ENCODE data around the gene RHEB. TPM values are rescaled to one million over a fixed set of nuclear protein-coding genes. Genes with fewer than 3 reads are reported as not detected.

RHEB gene
- total RNA-seq, 1 experiment from 2014 or later: 156 TPM

- CTCF ChIA-PET: no interaction called here
- Histone ChIP-seq H3K27me3 (replicated peaks; ENCODE audit: control insufficient read depth, insufficient read depth, low read length) (no peaks in the 10 kb centered on the region), H3K4me1 (no peaks in the 10 kb centered on the region), H3K9me3 (no peaks in the 10 kb centered on the region), H3K36me3 (ENCODE audit: control insufficient read depth, insufficient read depth, low read length) (no peaks in the 10 kb centered on the region), H3K4me3 (ENCODE audit: low read depth, low read length) (no peak overlapping the region)
- intact Hi-C loops (cut with micrococcal nuclease; ENCODE audit: unreplicated experiment): no loop called here
- POLR2A ChIA-PET: no interaction called here
- Mint-ChIP-seq H3K27me3 (ENCODE audit: insufficient read depth, unreplicated experiment) (no peaks in the 10 kb centered on the region), H3K9me3 (ENCODE audit: unreplicated experiment) (no peaks in the 10 kb centered on the region), H3K4me3 (ENCODE audit: unreplicated experiment) (no peak overlapping the region), H3K27ac (ENCODE audit: unreplicated experiment) (no peak overlapping the region), H3K4me1 (ENCODE audit: low read depth, unreplicated experiment) (no peaks in the 10 kb centered on the region), H3K36me3 (ENCODE audit: insufficient read depth, unreplicated experiment) (no peaks in the 10 kb centered on the region)
- no peak for TF ChIP-seq CTCF (IDR thresholded peaks at IDR 0.05; ENCODE audit: insufficient read depth in 1 of 2, low read depth in 1 of 2, low read length in 1 of 2, severe bottlenecking in 1 of 2, unreplicated experiment in 1 of 2)
- BruUV-seq (replicated peaks): no TSS peak
- DNase-seq: no peak
These were observed 83.1 kb downstream of the RHEB start for GRCh38 chr7:151436446-151437158.

- no peaks in the 10 kb centered on the region for H3K4me1 ChIP-seq
- no peak overlapping the region for H3K4me3 ChIP-seq (ENCODE audit: low read depth, low read length)
- intact Hi-C loops (cut with micrococcal nuclease; ENCODE audit: unreplicated experiment): no loop called here
- no peaks in the 10 kb centered on the region for H3K27me3 ChIP-seq (replicated peaks; ENCODE audit: control insufficient read depth, insufficient read depth, low read length)
- Mint-ChIP-seq H3K4me1 (ENCODE audit: low read depth, unreplicated experiment) (no peaks in the 10 kb centered on the region), H3K9me3 (ENCODE audit: unreplicated experiment) (no peaks in the 10 kb centered on the region), H3K4me3 (ENCODE audit: unreplicated experiment) (no peak overlapping the region), H3K36me3 (ENCODE audit: insufficient read depth, unreplicated experiment) (no peaks in the 10 kb centered on the region), H3K27ac (ENCODE audit: unreplicated experiment) (no peak overlapping the region), H3K27me3 (ENCODE audit: insufficient read depth, unreplicated experiment) (no peaks in the 10 kb centered on the region)
- ChIA-PET CTCF (no interaction called here), POLR2A (no interaction called here)
- BruUV-seq (replicated peaks): no TSS peak
- no peak for DNase-seq
- no peak for TF ChIP-seq CTCF (IDR thresholded peaks at IDR 0.05; ENCODE audit: insufficient read depth in 1 of 2, low read depth in 1 of 2, low read length in 1 of 2, severe bottlenecking in 1 of 2, unreplicated experiment in 1 of 2)
- H3K36me3 ChIP-seq (ENCODE audit: control insufficient read depth, insufficient read depth, low read length): no peaks in the 10 kb centered on the region
- no peaks in the 10 kb centered on the region for H3K9me3 ChIP-seq
These were observed 83.7 kb downstream of the RHEB start for GRCh38 chr7:151435971-151436370.

- intact Hi-C loops (cut with micrococcal nuclease; ENCODE audit: unreplicated experiment): no loop called here
- H3K9me3 ChIP-seq: no peaks in the 10 kb centered on the region
- no peak overlapping the region for H3K4me3 Mint-ChIP-seq (ENCODE audit: unreplicated experiment)
- ChIA-PET CTCF (no interaction called here), POLR2A (no interaction called here)
- H3K4me1 Mint-ChIP-seq (ENCODE audit: low read depth, unreplicated experiment): no peaks in the 10 kb centered on the region
- no peaks in the 10 kb centered on the region for H3K27me3 Mint-ChIP-seq (ENCODE audit: insufficient read depth, unreplicated experiment)
- no peaks in the 10 kb centered on the region for H3K36me3 Mint-ChIP-seq (ENCODE audit: insufficient read depth, unreplicated experiment)
- no peaks in the 10 kb centered on the region for H3K9me3 Mint-ChIP-seq (ENCODE audit: unreplicated experiment)
- H3K36me3 ChIP-seq (ENCODE audit: control insufficient read depth, insufficient read depth, low read length): no peaks in the 10 kb centered on the region
- no peaks in the 10 kb centered on the region for H3K4me1 ChIP-seq
- DNase-seq: no peak
- no peak overlapping the region for H3K4me3 ChIP-seq (ENCODE audit: low read depth, low read length)
- H3K27ac Mint-ChIP-seq (ENCODE audit: unreplicated experiment): no peak overlapping the region
- no peaks in the 10 kb centered on the region for H3K27me3 ChIP-seq (replicated peaks; ENCODE audit: control insufficient read depth, insufficient read depth, low read length)
- no peak for TF ChIP-seq CTCF (IDR thresholded peaks at IDR 0.05; ENCODE audit: insufficient read depth in 1 of 2, low read depth in 1 of 2, low read length in 1 of 2, severe bottlenecking in 1 of 2, unreplicated experiment in 1 of 2)
- no TSS peak for BruUV-seq (replicated peaks)
These were observed 84.4 kb downstream of the RHEB start for GRCh38 chr7:151435103-151435916.

Data from Caco-2 (cell line).